Stimulated activated CD8-positive, alpha-beta memory T cell treated with anti-CD3 and anti-CD28 coated beads, Interleukin-15, amount 100 ng/mL, for 1 hour (primary cell): ENCODE results near the gene GABRG3.

ENCODE experiments used
- DNase-seq: peaks from one replicate; pipeline ENCODE4 v3.0.0-alpha.2; 2020; ENCODE audit warnings: low read depth

Gene GABRG3

DNA sequence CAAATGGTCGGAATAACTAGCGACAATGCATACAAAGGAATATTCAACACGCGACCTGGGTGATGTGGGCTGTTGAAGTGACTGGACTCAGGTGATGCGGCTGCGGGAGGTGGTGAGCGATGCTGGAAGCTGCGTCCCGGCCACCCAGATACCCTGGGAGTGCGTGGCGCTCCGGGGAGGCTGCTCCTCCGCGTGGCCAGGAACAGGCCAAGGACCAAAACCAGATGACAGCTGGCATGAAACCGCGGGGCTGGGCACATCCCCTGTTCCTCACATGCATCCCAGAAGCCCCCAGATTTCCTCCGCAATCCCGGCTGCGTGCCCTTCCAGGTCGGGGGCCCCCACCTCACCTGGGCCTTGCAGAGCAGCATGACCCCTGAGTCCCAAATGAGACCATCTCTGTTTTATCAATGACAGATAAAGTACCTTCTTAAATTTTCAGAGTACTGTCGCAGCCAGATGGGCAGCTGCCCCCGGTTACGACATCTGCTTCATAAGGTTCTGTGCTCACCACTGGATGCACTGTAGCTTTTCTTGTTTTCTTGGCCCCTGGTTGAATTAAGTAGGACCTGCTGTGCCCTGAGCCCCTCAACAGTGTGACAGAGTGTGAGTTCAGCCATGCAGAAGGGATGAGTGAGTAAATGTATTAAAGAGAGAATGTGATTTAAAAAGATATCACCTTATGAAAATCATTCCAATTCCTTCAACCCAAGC, 278.2 kb downstream of the GABRG3 start:
- DNase-seq, result no peak

DNA sequence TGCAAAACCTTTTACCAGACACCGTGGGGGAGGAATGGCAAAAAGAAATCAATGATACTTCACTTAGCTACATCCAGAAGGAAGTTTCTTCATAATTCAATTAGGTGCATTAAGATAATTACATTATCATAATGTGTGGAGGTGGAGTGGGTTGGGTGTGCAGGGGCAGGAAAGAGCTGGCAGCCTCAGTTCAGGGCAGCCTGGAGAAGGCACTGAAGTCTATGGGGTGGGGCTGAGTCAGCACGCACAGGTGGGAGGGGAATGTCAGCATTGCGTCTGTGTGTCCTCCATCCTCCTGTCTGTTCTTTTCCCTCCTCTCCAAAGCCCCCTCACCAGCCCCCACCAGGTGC, 278.8 kb downstream of the GABRG3 start:
- no peak for DNase-seq

DNA sequence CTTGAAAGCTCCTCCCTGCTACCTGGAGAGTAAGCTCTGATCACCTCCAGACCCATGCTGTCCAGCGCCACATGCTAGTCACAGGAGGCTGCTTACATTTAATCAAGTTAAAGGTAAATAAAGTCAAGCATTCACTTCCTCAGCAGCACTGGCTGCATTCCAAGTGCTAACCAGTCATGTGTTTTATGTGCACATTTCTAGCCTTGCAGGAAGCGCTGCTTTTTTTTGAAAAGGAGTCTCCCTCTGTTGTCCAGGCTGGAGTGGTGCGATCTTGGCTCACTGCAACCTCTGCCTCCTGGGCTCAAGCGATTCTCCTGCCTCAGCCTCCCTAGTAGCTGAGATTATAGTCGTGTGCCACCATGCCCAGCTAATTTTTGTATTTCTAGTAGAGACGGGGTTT, 279.2 kb downstream of the GABRG3 start:
- no peak for DNase-seq

DNA sequence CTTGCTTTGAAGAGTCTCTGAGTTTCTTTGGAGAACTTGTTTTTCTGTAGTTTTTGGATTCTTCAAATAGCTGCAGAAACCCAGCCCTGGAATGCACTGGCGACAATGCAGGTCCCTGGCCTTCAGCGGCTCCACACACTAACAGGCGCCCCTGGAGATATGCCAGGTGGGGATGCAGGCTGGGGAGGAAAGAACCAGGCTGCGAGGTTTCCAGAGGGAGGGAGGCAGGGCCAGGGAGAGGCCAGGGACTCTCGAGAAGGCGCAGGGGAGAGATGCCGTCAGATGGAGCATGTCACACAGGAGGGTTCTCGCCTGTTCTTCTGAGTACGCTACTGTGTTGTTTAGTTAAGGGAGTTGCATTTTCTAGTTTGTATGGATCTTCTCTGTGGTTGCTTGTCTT, 283.1 kb downstream of the GABRG3 start:
- no peak for DNase-seq

DNA sequence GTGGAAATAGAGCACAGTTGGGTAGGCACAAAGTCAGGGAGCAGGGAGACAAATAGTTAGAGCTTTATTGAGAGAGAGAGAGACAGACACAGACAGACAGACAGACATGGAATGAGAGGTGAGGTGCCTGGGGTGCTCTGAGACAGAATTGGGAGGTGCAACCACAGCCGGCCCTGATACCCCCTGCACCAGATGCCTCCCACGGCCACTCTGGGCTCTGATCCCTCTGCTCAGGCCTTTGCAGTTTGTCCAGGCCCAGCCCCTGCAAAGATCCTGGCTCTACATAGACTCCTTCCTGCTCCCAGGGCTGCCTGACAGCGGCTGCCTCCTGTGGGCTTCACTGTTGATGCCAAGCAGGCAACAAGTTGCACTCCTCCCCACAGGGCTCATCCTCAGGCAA, 283.8 kb downstream of the GABRG3 start:
- DNase-seq, result no peak

DNA sequence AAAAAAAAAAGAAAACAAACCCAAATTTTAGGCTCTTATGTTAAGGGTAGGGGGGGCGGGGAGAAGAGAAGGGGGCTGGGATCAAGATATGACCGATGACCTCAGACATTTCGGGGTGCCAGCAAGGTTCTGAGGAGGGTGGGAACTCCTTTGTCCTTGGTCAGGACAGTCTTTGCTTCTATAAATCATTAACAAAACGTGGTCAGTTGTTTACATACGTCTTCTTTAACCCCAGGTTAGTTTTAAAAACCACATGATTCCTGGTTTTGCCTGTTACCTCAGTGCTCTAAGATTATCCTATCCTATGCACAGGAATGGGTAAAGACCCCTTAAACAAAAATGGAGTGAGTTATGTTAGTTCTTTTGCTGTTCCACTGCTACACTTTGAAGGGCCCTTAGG, 285.5 kb downstream of the GABRG3 start:
- no peak for DNase-seq

DNA sequence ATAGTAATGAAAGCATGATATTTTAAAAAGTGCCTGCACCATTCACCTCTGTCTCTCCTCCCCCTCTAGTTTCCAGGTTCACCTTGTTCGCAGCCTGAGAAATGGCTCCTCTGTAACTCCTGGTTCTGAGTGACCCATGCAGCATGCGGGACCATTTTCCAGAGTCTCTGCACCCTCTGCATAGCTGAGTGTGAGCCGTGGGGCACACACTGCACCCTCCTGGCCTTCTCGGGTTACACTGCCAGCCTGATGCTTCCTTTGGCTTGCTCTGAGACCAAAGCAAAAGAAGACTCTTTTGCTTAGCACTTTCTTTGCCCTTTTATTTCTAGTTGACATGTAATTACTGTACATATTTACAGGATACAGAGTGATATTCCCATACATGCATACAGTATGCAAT, 287.3 kb downstream of the GABRG3 start:
- DNase-seq, result no peak

DNA sequence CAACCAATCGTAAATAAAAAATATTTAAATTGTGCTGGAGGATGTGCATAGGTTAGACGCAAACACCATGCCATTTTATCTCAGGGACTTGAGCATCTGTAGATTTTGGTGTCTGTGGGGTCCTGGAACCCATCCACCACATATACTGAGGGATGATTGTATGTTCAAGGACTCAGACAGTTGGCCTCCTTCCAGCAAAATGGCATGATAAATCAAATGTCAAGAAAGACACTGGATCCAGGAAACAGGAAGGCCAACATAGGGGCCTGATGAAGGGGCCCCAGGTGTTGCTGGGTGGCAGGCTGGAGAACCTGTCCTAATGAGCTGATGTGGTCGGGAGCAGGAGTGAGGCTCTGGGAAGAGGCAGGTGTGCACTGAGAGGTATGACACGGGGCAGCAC, 289.5 kb downstream of the GABRG3 start:
- no peak for DNase-seq

DNA sequence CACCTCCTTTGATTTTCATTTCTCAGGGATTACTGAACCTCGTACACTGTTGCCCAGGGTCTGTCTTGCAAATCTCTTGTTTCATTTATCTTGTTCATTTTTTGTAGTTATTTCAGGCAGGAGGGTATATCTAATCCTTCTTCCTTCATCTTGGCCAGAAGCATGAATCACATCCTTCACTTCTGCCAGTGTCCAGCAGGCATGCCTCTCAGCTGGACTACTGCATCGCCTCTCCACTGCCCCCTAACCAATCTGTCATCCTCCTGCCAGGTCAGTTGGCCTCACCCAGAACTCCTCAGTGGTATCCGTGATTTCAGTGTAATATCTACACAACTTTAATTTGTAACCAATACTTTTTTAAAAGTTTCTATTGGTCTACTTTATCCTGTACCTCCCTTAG, 297.9 kb downstream of the GABRG3 start:
- no peak for DNase-seq

DNA sequence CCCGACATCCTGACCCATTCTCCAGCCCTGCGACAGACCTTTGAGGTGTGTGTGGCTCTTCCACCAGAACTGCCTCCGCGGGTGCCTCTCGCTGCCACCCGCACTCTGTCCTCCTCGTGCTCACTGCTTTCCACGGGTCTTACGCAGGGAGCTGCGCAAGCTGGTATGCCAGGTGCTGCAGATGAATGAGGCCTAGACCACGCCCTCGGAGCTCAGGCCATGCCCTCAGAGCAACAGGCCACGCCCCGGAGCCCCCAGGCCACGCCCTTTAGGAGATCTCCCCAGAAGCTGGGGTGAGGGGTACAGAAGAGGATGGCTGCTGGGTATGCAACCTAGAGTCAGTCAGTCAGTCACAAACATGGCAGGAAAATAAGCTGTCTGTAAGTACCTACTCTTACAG, 300.3 kb downstream of the GABRG3 start:
- no peak for DNase-seq

DNA sequence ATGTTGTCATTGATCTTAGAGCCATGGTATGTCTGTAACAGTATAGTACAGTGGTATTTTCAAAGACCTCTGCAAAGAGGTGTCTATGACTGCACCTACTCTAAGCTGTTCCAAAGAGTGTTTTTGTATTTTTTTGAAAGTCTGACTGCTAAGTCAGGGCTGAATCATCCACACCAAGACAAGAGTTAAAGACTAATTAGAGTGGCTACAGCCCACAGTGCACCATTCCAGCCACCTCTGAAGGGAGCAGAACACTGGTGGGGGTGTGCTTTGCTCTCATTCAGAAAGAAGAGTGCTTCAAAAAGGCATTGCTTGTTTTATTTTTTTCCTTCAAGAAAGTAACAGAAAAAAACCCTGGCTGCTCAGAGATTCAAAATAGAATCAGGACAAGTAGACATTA, 301.4 kb downstream of the GABRG3 start:
- DNase-seq, result no peak

DNA sequence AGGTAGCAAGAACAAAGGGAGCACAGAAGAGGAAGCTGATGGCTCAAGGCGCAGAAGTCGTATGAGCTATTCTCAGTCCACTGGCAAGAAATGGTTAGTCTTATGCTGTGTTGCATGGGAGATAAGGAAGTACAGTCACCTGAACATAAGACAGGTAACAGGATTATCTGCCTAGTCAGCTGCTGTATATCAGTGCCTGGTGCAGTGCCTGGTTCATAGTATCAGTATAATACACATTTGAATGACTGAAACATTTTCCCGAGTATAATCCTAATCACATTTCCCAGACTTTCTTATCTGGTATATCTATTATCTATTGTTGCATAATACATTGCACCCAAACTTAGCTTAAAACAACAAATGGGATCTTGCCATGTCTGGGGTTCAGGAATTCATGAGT, 302.5 kb downstream of the GABRG3 start:
- no peak for DNase-seq

DNA sequence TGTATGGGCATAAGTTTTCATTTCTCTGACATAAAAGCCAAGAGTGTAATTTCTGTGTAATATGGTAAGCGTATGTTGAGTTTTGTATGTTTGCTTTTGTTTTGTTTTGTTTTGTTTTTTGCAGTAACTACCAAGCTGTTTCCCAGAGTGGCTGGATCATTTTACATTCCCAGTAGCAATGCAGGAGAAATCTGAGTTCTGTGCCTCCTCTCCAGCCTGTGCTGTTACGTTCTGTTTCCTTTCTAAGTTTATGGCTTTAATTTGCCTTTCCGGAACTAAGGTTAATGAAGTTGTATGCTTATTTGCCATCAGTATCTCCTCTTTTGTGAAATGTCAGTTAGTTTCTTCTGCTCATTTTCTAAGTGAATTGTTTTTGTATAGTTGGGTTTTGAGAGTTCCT, 307.8 kb downstream of the GABRG3 start:
- DNase-seq, result no peak

DNA sequence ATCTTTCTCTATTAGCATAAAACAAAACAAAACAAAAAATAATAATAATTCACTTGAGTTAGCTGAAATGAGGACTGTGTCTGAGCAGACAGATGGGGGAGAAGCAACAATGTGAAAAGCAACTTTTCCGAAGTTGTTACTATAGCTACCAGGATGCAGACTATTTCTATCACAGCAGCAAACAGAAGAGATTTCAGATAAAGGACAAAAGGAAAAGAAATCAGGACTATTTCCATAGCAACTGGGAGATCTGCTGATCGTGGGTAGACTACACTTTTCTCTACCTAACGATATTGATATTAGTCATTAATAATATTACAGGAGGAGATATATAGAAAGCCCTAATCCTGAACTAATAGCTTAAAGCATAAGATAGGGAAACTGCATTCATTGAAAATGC, 321.7 kb downstream of the GABRG3 start:
- DNase-seq, result no peak

DNA sequence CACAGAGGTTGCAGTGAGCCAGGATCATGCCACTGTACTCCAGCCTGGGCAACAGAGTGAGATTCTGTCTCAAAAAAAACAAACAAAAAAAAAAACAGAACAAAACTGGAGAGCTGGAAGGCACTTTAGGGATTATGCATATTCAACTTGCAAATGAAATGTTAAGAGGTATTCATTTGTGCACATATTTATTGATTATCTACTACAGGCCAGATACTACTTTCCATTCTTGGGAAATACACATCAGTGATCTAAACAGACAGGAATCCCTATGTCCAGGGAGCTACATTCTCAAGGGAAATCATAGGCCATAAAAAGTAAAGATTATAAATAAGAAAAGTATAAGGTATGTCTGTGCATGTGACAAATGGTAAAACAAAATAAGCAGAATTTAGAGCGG, 322.6 kb downstream of the GABRG3 start:
- no peak for DNase-seq

DNA sequence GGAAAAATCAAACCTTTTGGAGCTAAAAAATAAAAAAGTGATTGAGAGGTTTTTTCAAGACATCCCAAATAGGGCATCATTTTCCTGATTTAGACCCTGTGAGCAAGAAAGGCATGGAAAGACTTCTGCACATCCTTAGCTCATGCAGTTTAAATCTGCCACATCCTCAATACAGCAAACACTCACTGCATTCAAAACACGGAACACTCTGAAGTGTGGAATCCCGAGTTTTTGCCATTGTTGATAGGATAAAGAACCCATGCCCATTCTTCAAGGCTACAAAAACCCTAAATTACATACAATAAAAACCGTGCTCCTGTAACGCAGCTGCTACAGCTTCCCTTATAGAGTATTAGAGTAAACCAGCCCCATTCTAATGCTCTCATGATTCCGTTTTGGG, 346.8 kb downstream of the GABRG3 start:
- DNase-seq, result no peak

DNA sequence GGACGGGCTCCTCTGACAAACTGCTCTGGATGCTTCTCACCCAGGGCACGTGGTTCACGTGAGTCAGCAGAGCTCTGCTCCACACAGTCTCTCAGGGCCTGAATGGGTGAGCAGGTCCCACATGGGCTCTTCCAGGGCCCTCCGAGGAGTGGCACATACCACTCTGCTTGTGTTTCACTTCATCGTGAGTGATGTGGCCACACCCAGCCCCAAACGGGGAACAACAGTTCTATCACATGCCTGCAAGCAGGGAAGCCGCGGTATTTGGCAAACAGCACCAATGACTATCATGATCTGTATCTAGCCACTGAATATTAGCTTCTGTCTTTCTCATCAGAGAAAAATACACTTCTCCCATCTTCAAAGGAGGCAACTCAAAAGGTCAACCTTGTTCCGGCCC, 352.8 kb downstream of the GABRG3 start:
- DNase-seq, result no peak

DNA sequence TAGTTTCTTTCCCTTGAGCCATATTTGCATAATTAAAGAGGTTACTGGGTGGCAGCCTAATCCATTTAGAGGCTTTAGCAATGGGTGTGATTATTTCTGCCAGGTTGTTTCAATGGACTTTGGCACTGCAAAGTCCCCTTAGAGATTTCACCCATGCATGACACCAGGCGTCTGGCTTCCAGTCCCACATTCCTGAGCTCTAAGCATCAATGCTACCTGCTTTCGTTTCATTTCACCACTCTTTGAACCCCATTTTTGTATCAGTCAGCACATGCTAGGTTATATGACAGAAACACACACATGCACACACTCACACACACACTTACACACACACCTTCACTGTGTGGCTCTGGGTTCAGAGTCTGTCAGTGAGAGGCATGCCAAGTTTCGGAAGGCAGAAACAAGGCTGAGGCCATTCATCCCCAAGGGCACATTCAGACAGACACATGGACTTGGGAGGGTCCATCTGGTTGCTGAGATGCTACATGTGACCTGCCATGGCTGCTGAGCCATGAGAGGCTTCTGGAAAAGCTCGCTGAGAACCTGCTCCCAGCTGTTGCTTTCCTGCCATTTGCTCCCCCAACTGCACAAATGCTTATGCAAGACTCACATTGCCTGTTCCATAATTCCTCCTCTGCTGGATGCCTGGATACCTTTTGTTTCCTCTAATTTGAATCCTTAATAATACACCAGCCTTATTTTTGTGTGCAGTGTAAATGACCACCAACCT, 354.1 kb downstream of the GABRG3 start:
- no peak for DNase-seq

DNA sequence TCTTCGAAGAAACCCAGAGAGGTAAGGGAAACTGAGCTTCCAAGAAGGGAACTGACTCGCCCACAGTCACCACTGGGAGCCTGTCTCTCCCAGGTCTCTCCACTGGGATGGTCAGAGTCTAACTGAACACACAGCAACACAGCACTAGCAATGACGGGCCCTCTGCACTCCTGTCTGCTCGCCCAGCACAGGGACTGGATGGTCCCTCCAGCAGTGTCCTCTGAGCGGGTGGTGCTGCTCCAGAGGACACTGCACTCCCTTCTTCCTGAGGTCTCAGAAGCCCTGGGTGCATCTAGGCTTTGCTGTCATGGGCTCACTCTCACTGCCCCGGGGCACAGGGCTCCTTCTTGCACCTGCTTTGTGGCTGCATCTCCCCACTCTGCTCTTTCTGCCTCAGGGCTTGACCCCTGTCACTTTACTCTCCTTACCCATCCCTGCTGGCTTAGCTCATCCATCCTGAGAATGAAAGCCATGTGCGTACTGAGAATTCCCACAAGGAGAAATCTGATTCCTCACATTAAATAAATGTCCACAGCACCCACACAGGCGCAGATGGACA, 356.6 kb downstream of the GABRG3 start:
- DNase-seq, result no peak

DNA sequence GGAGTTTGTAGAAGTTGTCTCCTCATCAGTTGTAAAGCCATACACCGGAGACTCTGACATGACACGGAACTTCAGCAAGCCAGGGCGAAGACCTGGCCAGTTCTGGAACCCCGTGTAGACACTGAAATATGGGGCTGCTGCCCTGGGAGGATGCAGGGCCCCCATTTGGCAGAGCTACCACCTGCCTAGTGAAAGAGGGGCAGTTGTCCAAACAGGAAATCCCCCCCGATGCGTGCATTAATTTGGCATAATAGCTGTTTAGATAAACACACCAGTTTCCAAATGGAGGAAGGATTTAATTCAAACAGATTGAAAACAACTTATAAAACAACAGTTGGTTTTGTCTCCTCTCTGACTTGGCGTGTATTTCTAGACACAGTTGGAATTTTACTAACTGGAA, 357.2 kb downstream of the GABRG3 start:
- no peak for DNase-seq

DNA sequence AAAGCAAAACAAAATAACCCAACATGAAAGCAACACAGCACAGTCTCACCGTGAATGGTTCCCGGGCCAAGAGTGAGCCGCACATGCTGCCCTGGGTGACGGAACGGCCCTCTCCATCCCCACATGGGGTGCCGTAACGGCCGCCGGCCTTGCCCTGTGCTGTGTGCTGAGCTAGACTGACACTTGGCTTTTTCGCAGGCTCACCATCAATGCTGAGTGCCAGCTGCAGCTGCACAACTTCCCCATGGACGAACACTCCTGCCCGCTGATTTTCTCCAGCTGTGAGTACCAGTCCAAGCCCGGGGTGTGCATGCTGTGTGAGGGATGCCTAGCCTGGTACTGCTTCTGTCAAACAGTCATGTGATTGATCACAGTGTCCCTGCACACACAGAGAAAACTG, 357.6 kb downstream of the GABRG3 start:
- DNase-seq, result no peak

DNA sequence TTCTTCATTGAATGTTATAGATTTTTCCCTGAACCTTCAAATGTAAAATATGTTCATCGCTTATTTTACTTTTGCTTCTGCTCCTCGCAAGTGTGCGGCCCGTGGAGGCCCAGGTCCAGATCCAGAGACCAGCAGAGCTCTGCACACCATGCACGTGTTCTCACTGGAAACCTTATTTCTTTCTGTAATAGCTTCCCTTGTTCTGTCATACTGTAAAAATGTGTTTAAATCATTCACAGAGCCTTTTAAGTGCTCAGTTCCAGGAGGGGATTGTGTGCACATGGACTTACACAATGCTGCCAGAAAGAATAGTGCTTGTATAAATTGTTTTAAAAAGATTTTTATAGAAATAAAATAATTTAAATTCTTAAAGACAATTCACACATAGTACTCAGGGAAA, 359.3 kb downstream of the GABRG3 start:
- no peak for DNase-seq

DNA sequence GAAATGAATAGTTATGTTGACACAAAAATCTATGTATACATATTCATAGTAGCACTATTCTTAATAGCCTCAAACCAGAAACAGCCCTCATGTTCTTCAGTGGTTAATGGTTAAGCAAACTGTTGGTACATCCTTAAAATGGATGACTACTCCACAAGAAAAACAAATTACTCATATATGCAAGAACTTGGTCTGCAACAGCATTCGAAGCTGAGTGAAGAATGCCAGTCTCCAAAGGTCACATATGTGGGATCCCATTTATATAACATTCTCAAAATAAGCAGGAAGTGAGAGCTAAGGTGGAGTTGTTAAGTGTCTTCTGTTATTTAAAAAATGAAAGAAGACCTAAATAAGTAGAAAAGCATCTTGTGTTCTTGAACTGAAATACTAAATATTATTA, 365.7 kb downstream of the GABRG3 start:
- no peak for DNase-seq

DNA sequence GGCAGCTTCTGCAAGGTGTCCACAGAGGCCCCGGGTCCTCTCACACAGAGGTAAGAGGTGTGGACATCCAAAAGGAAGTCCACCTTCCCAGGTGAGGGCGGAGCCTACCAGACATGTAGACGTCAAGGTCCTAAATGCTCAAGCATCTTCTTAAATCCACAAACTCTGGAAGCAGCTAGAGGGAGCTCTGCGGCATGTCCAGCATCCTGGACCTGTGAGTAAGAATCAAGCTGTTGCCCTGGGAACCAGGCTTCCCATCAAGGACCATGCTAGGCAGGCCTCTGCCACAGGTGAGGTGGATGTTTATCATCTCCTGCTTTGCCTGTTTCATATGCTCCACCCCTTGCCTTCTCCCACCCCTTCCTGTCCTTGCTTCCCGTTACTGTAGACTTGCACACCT, 368.2 kb downstream of the GABRG3 start:
- DNase-seq, result no peak
